Neural cell (in vitro differentiated cells): ENCODE results near the gene GPR180. TPM values are rescaled to one million over a fixed set of nuclear protein-coding genes. Genes with fewer than 3 reads are reported as not detected.
"Not testable (repeated sequence)": the region's sequence is repeated elsewhere in the genome, so short reads cannot be mapped to it uniquely, and the experiment has no call there.

ENCODE experiments used
- H2AFZ ChIP-seq: fragments of 200-600, 300-800 bp; sonication (generic), shearing (Covaris generic); 2 replicates; pipeline ENCODE4 v1.6.0; 2014; ENCODE audit warnings: low read depth, mild to moderate bottlenecking, antibody characterized with exemption, low read length, moderate library complexity
- H3F3A ChIP-seq: fragments of 200-600 bp; shearing (Covaris generic); 2 replicates; pipeline ENCODE4 v1.6.1; 2016; ENCODE audit warnings: mild to moderate bottlenecking, moderate library complexity, mixed read lengths, antibody characterized with exemption, low read length; ENCODE audit not compliant: insufficient read depth, poor library complexity, severe bottlenecking
- H3K27ac ChIP-seq: fragments of 200-600, 300-800 bp; sonication (generic), shearing (Covaris generic); 2 replicates; pipeline ENCODE4 v1.5.1; 2014; ENCODE audit warnings: mild to moderate bottlenecking, low read length, moderate library complexity
- H3K27me3 ChIP-seq: fragments of 300-800, 200-600 bp; sonication (generic), shearing (Covaris generic); 2 replicates; pipeline ENCODE4 v1.6.0; 2014; ENCODE audit warnings: mild to moderate bottlenecking, low read depth, low read length, moderate library complexity; ENCODE audit not compliant: insufficient read depth
- H3K36me3 ChIP-seq: fragments of 300-800, 200-600 bp; sonication (generic), shearing (Covaris generic); 2 replicates; pipeline ENCODE4 v1.5.1; 2014; ENCODE audit warnings: mild to moderate bottlenecking, antibody characterized with exemption, low read length, moderate library complexity; ENCODE audit not compliant: insufficient read depth
- H3K4me2 ChIP-seq: fragments of 300-800, 200-600 bp; sonication (generic), shearing (Covaris generic); 2 replicates; pipeline ENCODE4 v1.6.0; 2014; ENCODE audit warnings: mild to moderate bottlenecking, low read length
- H3K4me3 ChIP-seq: fragments of 300-800, 200-600 bp; sonication (generic), shearing (Covaris generic); 2 replicates; pipeline ENCODE4 v1.5.1; 2014; ENCODE audit warnings: mild to moderate bottlenecking, low read length, moderate library complexity
- H3K79me2 ChIP-seq: fragments of 200-600 bp; shearing (Covaris generic); replicated peaks from 2 replicates; pipeline ENCODE4 v1.6.0; 2014; ENCODE audit warnings: mild to moderate bottlenecking, low read length, moderate library complexity; ENCODE audit not compliant: insufficient read depth
- H3K9ac ChIP-seq: fragments of 300-800, 200-600 bp; sonication (generic), shearing (Covaris generic); 2 replicates; pipeline ENCODE4 v1.6.1; 2016; ENCODE audit warnings: mild to moderate bottlenecking, low read length, mixed read lengths
- H3K9me2 ChIP-seq: fragments of 200-600 bp; shearing (Covaris generic); 2 replicates; pipeline ENCODE4 v1.6.1; 2016; ENCODE audit warnings: mild to moderate bottlenecking, low read length, mixed read lengths; ENCODE audit not compliant: insufficient read depth
- H3K9me3 ChIP-seq: fragments of 200-600, 300-800 bp; sonication (generic), shearing (Covaris generic); 2 replicates; pipeline ENCODE4 v1.6.1; 2016; ENCODE audit warnings: mild to moderate bottlenecking, mixed run types, low read length, moderate library complexity, mixed read lengths
- H4K20me1 ChIP-seq: fragments of 200-600 bp; shearing (Covaris generic); 2 replicates; pipeline ENCODE4 v1.6.1; 2016; ENCODE audit warnings: mild to moderate bottlenecking, mixed run types; ENCODE audit not compliant: insufficient read depth
- CTCF ChIP-seq: fragments of 450-650 bp; IDR thresholded peaks from 2 replicates; pipeline ENCODE4 v1.5.1; 2014; ENCODE audit warnings: antibody characterized with exemption, mild to moderate bottlenecking, moderate library complexity; ENCODE audit not compliant: poor library complexity, severe bottlenecking
- EP300 ChIP-seq: fragments of 450-650 bp; conservative IDR thresholded peaks from 2 replicates; pipeline ENCODE4 v1.6.1; 2014; ENCODE audit warnings: antibody characterized with exemption, mild to moderate bottlenecking, moderate library complexity; ENCODE audit not compliant: poor library complexity, severe bottlenecking
- EZH2 ChIP-seq: fragments of 200-600, 300-800 bp; shearing (Covaris generic), sonication (generic); IDR thresholded peaks from 2 replicates; pipeline ENCODE4 v1.6.1; 2014; ENCODE audit warnings: antibody characterized with exemption, low read length, borderline replicate concordance, mild to moderate bottlenecking; ENCODE audit not compliant: insufficient read depth, poor library complexity, severe bottlenecking
- MXI1 ChIP-seq: fragments of 450-650 bp; conservative IDR thresholded peaks from 2 replicates; pipeline ENCODE4 v1.6.1; 2014; ENCODE audit warnings: antibody characterized with exemption, mild to moderate bottlenecking; ENCODE audit not compliant: poor library complexity, severe bottlenecking
- POLR2AphosphoS5 ChIP-seq: IDR thresholded peaks from 2 replicates; pipeline ENCODE4 v1.6.1; 2012
- RAD21 ChIP-seq: fragments of 450-650 bp; conservative IDR thresholded peaks from 2 replicates; pipeline ENCODE4 v1.6.1; 2014; ENCODE audit warnings: antibody characterized with exemption, mild to moderate bottlenecking, moderate library complexity
- SMC3 ChIP-seq: fragments of 450-650 bp; conservative IDR thresholded peaks from 2 replicates; pipeline ENCODE4 v1.6.1; 2014; ENCODE audit warnings: antibody characterized with exemption, mild to moderate bottlenecking, moderate library complexity; ENCODE audit not compliant: poor library complexity
- TAF1 ChIP-seq: IDR thresholded peaks from 2 replicates; pipeline ENCODE4 v1.6.1; 2012; ENCODE audit warnings: low read depth
- polyA plus RNA-seq: library from polyadenylated mRNA; depleted of rRNA; stranded (reverse); fragments of >200 nt; gene quantifications from 2 replicates; pipeline ENCODE4 v1.2.3, GENCODE V29; 2014
- TF ChIP-seq, protein P1 (sequence below): IDR thresholded peaks from 2 replicates; pipeline ENCODE4 v1.6.1; 2012; ENCODE audit warnings: borderline replicate concordance

GPR180 gene
- polyA plus RNA-seq, 1 donor from 2014 or later, result 5.7 TPM

DNA sequence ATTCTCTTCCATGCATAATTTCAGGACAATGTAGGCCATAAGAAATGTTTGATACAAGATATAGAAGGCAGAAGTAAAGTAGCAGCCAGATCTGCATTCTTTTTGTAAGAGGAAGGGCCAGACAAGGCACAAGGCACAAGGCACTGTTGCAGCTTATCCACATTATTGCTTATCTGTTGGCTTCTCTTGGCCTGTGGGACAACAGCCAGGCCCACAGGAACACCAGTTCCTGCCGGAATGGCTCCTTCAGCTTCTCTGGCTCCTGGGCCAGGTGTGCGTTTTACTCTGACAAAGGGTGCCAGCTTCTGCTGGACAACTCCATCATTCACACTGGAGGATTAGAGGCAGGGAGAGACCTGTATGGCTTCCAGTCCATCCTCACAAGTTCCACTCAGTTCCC, 29.2 kb downstream of the GPR180 start:
- Histone ChIP-seq H2AFZ (no peak overlapping the region), H3K27ac (no peak overlapping the region), H3K36me3 (no peaks in the 10 kb centered on the region), H3K9ac (no peak overlapping the region), H3F3A (no peaks in the 10 kb centered on the region), H4K20me1 (no peaks in the 10 kb centered on the region), H3K79me2 (no peaks in the 10 kb centered on the region), H3K9me3 (no peaks in the 10 kb centered on the region), H3K9me2 (no peaks in the 10 kb centered on the region), H3K4me3 (no peak overlapping the region), H3K4me2 (no peak overlapping the region), H3K27me3 (no peaks in the 10 kb centered on the region)
- TF ChIP-seq SMC3 (no peak), CTCF (no peak)

- no peaks in the 10 kb centered on the region for H4K20me1 ChIP-seq
- no peak overlapping the region for H2AFZ ChIP-seq
- no peaks in the 10 kb centered on the region for H3K36me3 ChIP-seq
- no peaks in the 10 kb centered on the region for H3K27me3 ChIP-seq
- H3K9me3 ChIP-seq, result no peaks in the 10 kb centered on the region
- H3F3A ChIP-seq, result no peaks in the 10 kb centered on the region
- TF ChIP-seq EP300 (no peak), CTCF (no peak), SMC3 (no peak), POLR2AphosphoS5 (no peak), MXI1 (no peak), TAF1 (no peak), RAD21 (no peak), EZH2 (no peak)
- TF ChIP-seq, protein P1, sequence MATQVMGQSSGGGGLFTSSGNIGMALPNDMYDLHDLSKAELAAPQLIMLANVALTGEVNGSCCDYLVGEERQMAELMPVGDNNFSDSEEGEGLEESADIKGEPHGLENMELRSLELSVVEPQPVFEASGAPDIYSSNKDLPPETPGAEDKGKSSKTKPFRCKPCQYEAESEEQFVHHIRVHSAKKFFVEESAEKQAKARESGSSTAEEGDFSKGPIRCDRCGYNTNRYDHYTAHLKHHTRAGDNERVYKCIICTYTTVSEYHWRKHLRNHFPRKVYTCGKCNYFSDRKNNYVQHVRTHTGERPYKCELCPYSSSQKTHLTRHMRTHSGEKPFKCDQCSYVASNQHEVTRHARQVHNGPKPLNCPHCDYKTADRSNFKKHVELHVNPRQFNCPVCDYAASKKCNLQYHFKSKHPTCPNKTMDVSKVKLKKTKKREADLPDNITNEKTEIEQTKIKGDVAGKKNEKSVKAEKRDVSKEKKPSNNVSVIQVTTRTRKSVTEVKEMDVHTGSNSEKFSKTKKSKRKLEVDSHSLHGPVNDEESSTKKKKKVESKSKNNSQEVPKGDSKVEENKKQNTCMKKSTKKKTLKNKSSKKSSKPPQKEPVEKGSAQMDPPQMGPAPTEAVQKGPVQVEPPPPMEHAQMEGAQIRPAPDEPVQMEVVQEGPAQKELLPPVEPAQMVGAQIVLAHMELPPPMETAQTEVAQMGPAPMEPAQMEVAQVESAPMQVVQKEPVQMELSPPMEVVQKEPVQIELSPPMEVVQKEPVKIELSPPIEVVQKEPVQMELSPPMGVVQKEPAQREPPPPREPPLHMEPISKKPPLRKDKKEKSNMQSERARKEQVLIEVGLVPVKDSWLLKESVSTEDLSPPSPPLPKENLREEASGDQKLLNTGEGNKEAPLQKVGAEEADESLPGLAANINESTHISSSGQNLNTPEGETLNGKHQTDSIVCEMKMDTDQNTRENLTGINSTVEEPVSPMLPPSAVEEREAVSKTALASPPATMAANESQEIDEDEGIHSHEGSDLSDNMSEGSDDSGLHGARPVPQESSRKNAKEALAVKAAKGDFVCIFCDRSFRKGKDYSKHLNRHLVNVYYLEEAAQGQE, result no peak
- no peaks in the 10 kb centered on the region for H3K79me2 ChIP-seq
- H3K9ac ChIP-seq, result no peak overlapping the region
- H3K9me2 ChIP-seq, result no peaks in the 10 kb centered on the region
- H3K4me3 ChIP-seq, result no peak overlapping the region
- H3K27ac ChIP-seq, result no peak overlapping the region
- H3K4me2 ChIP-seq, result no peak overlapping the region
These were observed 30.7 kb downstream of the GPR180 start for GRCh38 chr13:94632226-94632980.

DNA sequence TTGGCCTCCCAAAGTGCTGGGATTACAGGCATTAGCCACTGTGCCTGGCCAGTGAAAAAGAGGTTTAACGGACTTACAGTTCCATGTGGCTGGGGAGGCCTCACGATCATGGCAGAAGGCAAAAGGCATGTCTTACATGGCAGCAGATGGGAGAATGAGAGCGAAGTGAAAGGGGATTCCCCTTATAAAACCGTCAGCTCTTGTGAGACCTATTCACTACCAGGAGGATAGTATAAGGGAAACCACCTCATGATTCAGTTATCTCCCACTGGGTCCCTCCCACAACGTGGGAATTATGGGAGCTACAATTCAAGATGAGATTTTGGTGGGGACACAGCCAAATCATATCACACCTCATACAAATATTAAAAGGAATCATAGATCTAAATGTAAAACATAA, 34.4 kb downstream of the GPR180 start:
- not testable (repeated sequence) for H4K20me1 ChIP-seq, H3F3A ChIP-seq, H3K9me2 ChIP-seq, H3K9ac ChIP-seq, H3K4me2 ChIP-seq, H3K9me3 ChIP-seq, H3K36me3 ChIP-seq, H3K27me3 ChIP-seq, H2AFZ ChIP-seq, H3K4me3 ChIP-seq, H3K27ac ChIP-seq, H3K79me2 ChIP-seq
